ENCODE measurements around the gene CTBP2.
"Not testable (repeated sequence)": the region's sequence is repeated elsewhere in the genome, so short reads cannot be mapped to it uniquely, and the experiment has no call there.

GRCh38 chr10:125059348-125059747 lies 101.0 kb downstream of the CTBP2 start:
- not testable (repeated sequence) for TF ChIP-seq CTCF (IDR thresholded peaks at IDR 0.05; ENCODE audit: insufficient read depth, low read length, poor library complexity, severe bottlenecking); EZH2phosphoT487 (conservative IDR thresholded peaks at IDR 0.05; ENCODE audit: low read length)
